NCI-H345 treated with DMSO at 0.1 percent for 48 hours (cell line): ENCODE measurements around the gene MSH2.
A peak's percentile ranks its signal among the peaks of the same experiment; 100 is the strongest.

Experiments used
- DNase-seq: peaks from one replicate; lab custom pipeline; 2025; ENCODE audit not compliant: unreplicated experiment; lab: John Stamatoyannopoulos, UW

The MSH2 gene

GRCh38 chr2:47504174-47504810 lies 101.3 kb downstream of the MSH2 start:
- no peak for DNase-seq

- no peak for DNase-seq
Observed at GRCh38 chr2:47506024-47506423, 103.1 kb downstream of the MSH2 start.

- DNase-seq, result no peak
Observed at GRCh38 chr2:47506436-47506835, 103.5 kb downstream of the MSH2 start.

- DNase-seq, result no peak
Observed at GRCh38 chr2:47508080-47508479, 105.1 kb downstream of the MSH2 start.

- no peak for DNase-seq
Observed at GRCh38 chr2:47508641-47509040, 105.7 kb downstream of the MSH2 start.

GRCh38 chr2:47509250-47509649 lies 106.3 kb downstream of the MSH2 start:
- no peak for DNase-seq

GRCh38 chr2:47509821-47510385 lies 106.9 kb downstream of the MSH2 start:
- DNase-seq, result no peak

GRCh38 chr2:47510745-47511144 lies 107.8 kb downstream of the MSH2 start:
- no peak for DNase-seq

GRCh38 chr2:47512581-47513083 lies 109.7 kb downstream of the MSH2 start:
- no peak for DNase-seq

- DNase-seq, result no peak
Observed at GRCh38 chr2:47513981-47514520, 111.1 kb downstream of the MSH2 start.

- DNase-seq, result no peak
Observed at GRCh38 chr2:47516360-47517104, 113.6 kb downstream of the MSH2 start.

- DNase-seq, result no peak
Observed at GRCh38 chr2:47518497-47519146, 115.7 kb downstream of the MSH2 start.

- no peak for DNase-seq
Observed at GRCh38 chr2:47519147-47519537, 116.2 kb downstream of the MSH2 start.

GRCh38 chr2:47519604-47520301 lies 116.8 kb downstream of the MSH2 start:
- no peak for DNase-seq

GRCh38 chr2:47520302-47520630 lies 117.3 kb downstream of the MSH2 start:
- DNase-seq, result no peak

GRCh38 chr2:47520825-47521665 lies 118.1 kb downstream of the MSH2 start:
- peak; percentile 42 for DNase-seq

GRCh38 chr2:47521666-47522285 lies 118.8 kb downstream of the MSH2 start:
- no peak for DNase-seq

- DNase-seq, result no peak
Observed at GRCh38 chr2:47525167-47525566, 122.2 kb downstream of the MSH2 start.

- DNase-seq, result no peak
Observed at GRCh38 chr2:47528455-47528854, 125.5 kb downstream of the MSH2 start.

- DNase-seq, result no peak
Observed at GRCh38 chr2:47528874-47529273, 125.9 kb downstream of the MSH2 start.
